ENCODE results near the gene GLUL.
"Not testable (repeated sequence)": the region's sequence is repeated elsewhere in the genome, so short reads cannot be mapped to it uniquely, and the experiment has no call there.

GLUL gene

GRCh38 chr1:182348961-182349747, 42.4 kb downstream of the GLUL start:
- Histone ChIP-seq H3K36me3 (ENCODE audit: control insufficient read depth in 1 of 2, insufficient read depth in 2 of 2, low read length in 2 of 2) (no peaks in the 10 kb centered on the region), H3K9ac (ENCODE audit: low read depth in 1 of 2, low read length in 2 of 2) (no peak overlapping the region)

GRCh38 chr1:182347019-182347418, 44.6 kb downstream of the GLUL start:
- no peak overlapping the region for H3K9ac ChIP-seq (ENCODE audit: low read depth in 1 of 2, low read length in 2 of 2)
- H3K4me3 ChIP-seq (ENCODE audit: low read depth in 1 of 2, low read length in 2 of 2) = no peak overlapping the region
- no peaks in the 10 kb centered on the region for H3K36me3 ChIP-seq (ENCODE audit: control insufficient read depth in 1 of 2, insufficient read depth in 2 of 2, low read length in 2 of 2)
- H3K9me3 ChIP-seq (ENCODE audit: control insufficient read depth in 1 of 2, low read length in 2 of 2) = no peaks in the 10 kb centered on the region
- no peaks in the 10 kb centered on the region for H3K27me3 ChIP-seq (ENCODE audit: control insufficient read depth in 1 of 2, insufficient read depth in 2 of 2, low read length in 2 of 2)
- H3K27ac ChIP-seq (ENCODE audit: low read depth, low read length) = no peak overlapping the region
- no peaks in the 10 kb centered on the region for H3K4me1 ChIP-seq (ENCODE audit: control insufficient read depth in 1 of 2, insufficient read depth in 2 of 2, low read length in 2 of 2)

More at GRCh38 chr1:182348961-182349747, 42.4 kb downstream of the GLUL start:
- no peaks in the 10 kb centered on the region for H3K9me3 ChIP-seq (ENCODE audit: control insufficient read depth in 1 of 2, low read length in 2 of 2)
- H3K4me3 ChIP-seq (ENCODE audit: low read depth in 1 of 2, low read length in 2 of 2) = no peak overlapping the region
- no peak overlapping the region for H3K27ac ChIP-seq (ENCODE audit: low read depth, low read length)
- no peaks in the 10 kb centered on the region for H3K4me1 ChIP-seq (ENCODE audit: control insufficient read depth in 1 of 2, insufficient read depth in 2 of 2, low read length in 2 of 2)
- no peaks in the 10 kb centered on the region for H3K27me3 ChIP-seq (ENCODE audit: control insufficient read depth in 1 of 2, insufficient read depth in 2 of 2, low read length in 2 of 2)

- H3K4me3 ChIP-seq (ENCODE audit: low read depth in 1 of 2, low read length in 2 of 2) = no peak overlapping the region
- H3K9ac ChIP-seq (ENCODE audit: low read depth in 1 of 2, low read length in 2 of 2) = no peak overlapping the region
- no peaks in the 10 kb centered on the region for H3K9me3 ChIP-seq (ENCODE audit: control insufficient read depth in 1 of 2, low read length in 2 of 2)
- H3K36me3 ChIP-seq (ENCODE audit: control insufficient read depth in 1 of 2, insufficient read depth in 2 of 2, low read length in 2 of 2) = no peaks in the 10 kb centered on the region
- H3K4me1 ChIP-seq (ENCODE audit: control insufficient read depth in 1 of 2, insufficient read depth in 2 of 2, low read length in 2 of 2) = no peaks in the 10 kb centered on the region
- no peaks in the 10 kb centered on the region for H3K27me3 ChIP-seq (ENCODE audit: control insufficient read depth in 1 of 2, insufficient read depth in 2 of 2, low read length in 2 of 2)
- H3K27ac ChIP-seq (ENCODE audit: low read depth, low read length) = no peak overlapping the region
Observed at GRCh38 chr1:182340233-182341058, 51.1 kb downstream of the GLUL start.

- Histone ChIP-seq H3K36me3 (ENCODE audit: control insufficient read depth in 1 of 2, insufficient read depth in 2 of 2, low read length in 2 of 2) (no peaks in the 10 kb centered on the region), H3K9ac (ENCODE audit: low read depth in 1 of 2, low read length in 2 of 2) (no peak overlapping the region), H3K4me1 (ENCODE audit: control insufficient read depth in 1 of 2, insufficient read depth in 2 of 2, low read length in 2 of 2) (no peaks in the 10 kb centered on the region), H3K27ac (ENCODE audit: low read depth, low read length) (no peak overlapping the region), H3K4me3 (ENCODE audit: low read depth in 1 of 2, low read length in 2 of 2) (no peak overlapping the region), H3K9me3 (ENCODE audit: control insufficient read depth in 1 of 2, low read length in 2 of 2) (no peaks in the 10 kb centered on the region), H3K27me3 (ENCODE audit: control insufficient read depth in 1 of 2, insufficient read depth in 2 of 2, low read length in 2 of 2) (no peaks in the 10 kb centered on the region)
Observed at GRCh38 chr1:182339684-182340083, 51.9 kb downstream of the GLUL start.

GRCh38 chr1:182338806-182339370, 52.7 kb downstream of the GLUL start:
- H3K27ac ChIP-seq (ENCODE audit: low read depth, low read length) = no peak overlapping the region

GRCh38 chr1:182337736-182338571, 53.6 kb downstream of the GLUL start:
- Histone ChIP-seq H3K9ac (ENCODE audit: low read depth in 1 of 2, low read length in 2 of 2) (no peak overlapping the region), H3K9me3 (ENCODE audit: control insufficient read depth in 1 of 2, low read length in 2 of 2) (no peaks in the 10 kb centered on the region), H3K4me1 (ENCODE audit: control insufficient read depth in 1 of 2, insufficient read depth in 2 of 2, low read length in 2 of 2) (no peaks in the 10 kb centered on the region), H3K4me3 (ENCODE audit: low read depth in 1 of 2, low read length in 2 of 2) (no peak overlapping the region), H3K27me3 (ENCODE audit: control insufficient read depth in 1 of 2, insufficient read depth in 2 of 2, low read length in 2 of 2) (no peaks in the 10 kb centered on the region), H3K36me3 (ENCODE audit: control insufficient read depth in 1 of 2, insufficient read depth in 2 of 2, low read length in 2 of 2) (no peaks in the 10 kb centered on the region), H3K27ac (ENCODE audit: low read depth, low read length) (no peak overlapping the region)

More at GRCh38 chr1:182338806-182339370, 52.7 kb downstream of the GLUL start:
- Histone ChIP-seq H3K9ac (ENCODE audit: low read depth in 1 of 2, low read length in 2 of 2) (no peak overlapping the region), H3K36me3 (ENCODE audit: control insufficient read depth in 1 of 2, insufficient read depth in 2 of 2, low read length in 2 of 2) (no peaks in the 10 kb centered on the region), H3K4me1 (ENCODE audit: control insufficient read depth in 1 of 2, insufficient read depth in 2 of 2, low read length in 2 of 2) (no peaks in the 10 kb centered on the region), H3K4me3 (ENCODE audit: low read depth in 1 of 2, low read length in 2 of 2) (no peak overlapping the region), H3K27me3 (ENCODE audit: control insufficient read depth in 1 of 2, insufficient read depth in 2 of 2, low read length in 2 of 2) (no peaks in the 10 kb centered on the region), H3K9me3 (ENCODE audit: control insufficient read depth in 1 of 2, low read length in 2 of 2) (no peaks in the 10 kb centered on the region)

GRCh38 chr1:182335771-182336566, 55.6 kb downstream of the GLUL start:
- no peak overlapping the region for H3K4me3 ChIP-seq (ENCODE audit: low read depth in 1 of 2, low read length in 2 of 2)
- H3K9ac ChIP-seq (ENCODE audit: low read depth in 1 of 2, low read length in 2 of 2) = no peak overlapping the region
- H3K36me3 ChIP-seq (ENCODE audit: control insufficient read depth in 1 of 2, insufficient read depth in 2 of 2, low read length in 2 of 2) = no peaks in the 10 kb centered on the region
- H3K27me3 ChIP-seq (ENCODE audit: control insufficient read depth in 1 of 2, insufficient read depth in 2 of 2, low read length in 2 of 2) = no peaks in the 10 kb centered on the region
- no peaks in the 10 kb centered on the region for H3K9me3 ChIP-seq (ENCODE audit: control insufficient read depth in 1 of 2, low read length in 2 of 2)
- no peak overlapping the region for H3K27ac ChIP-seq (ENCODE audit: low read depth, low read length)
- no peaks in the 10 kb centered on the region for H3K4me1 ChIP-seq (ENCODE audit: control insufficient read depth in 1 of 2, insufficient read depth in 2 of 2, low read length in 2 of 2)

- not testable (repeated sequence) for H3K4me1 ChIP-seq (ENCODE audit: control insufficient read depth in 1 of 2, insufficient read depth in 2 of 2, low read length in 2 of 2); H3K4me3 ChIP-seq (ENCODE audit: low read depth in 1 of 2, low read length in 2 of 2); H3K27ac ChIP-seq (ENCODE audit: low read depth, low read length); H3K9me3 ChIP-seq (ENCODE audit: control insufficient read depth in 1 of 2, low read length in 2 of 2); H3K36me3 ChIP-seq (ENCODE audit: control insufficient read depth in 1 of 2, insufficient read depth in 2 of 2, low read length in 2 of 2); H3K9ac ChIP-seq (ENCODE audit: low read depth in 1 of 2, low read length in 2 of 2); H3K27me3 ChIP-seq (ENCODE audit: control insufficient read depth in 1 of 2, insufficient read depth in 2 of 2, low read length in 2 of 2)
Observed at GRCh38 chr1:182333071-182333571, 58.5 kb downstream of the GLUL start.

All from duodenal mucosa (tissue), 2 donors.